Measurements from ENCODE around the gene CYFIP2. TPM values are rescaled to one million over a fixed set of nuclear protein-coding genes. Genes with fewer than 3 reads are reported as not detected.

Gene CYFIP2
- total and polyA plus RNA-seq, 10 of the 15 experiments (the other 5 are each of a cell fraction or from before 2014, with no cell fraction given) = 43.4 to 173 (median 96.0) TPM

- TF ChIP-seq NFIC (IDR thresholded peaks at IDR 0.05; ENCODE audit: low read depth, low read length) (peak; percentile 57; the same call in 1 of the 2 replicates), MXI1 (IDR thresholded peaks at IDR 0.05; ENCODE audit: low read depth, low read length) (peak; percentile 82; the same call in 1 of the 2 replicates), NFYB (IDR thresholded peaks at IDR 0.05; ENCODE audit: insufficient read depth, low read depth, low read length) (peak; percentile 60; the same call in 1 of the 2 replicates), TBL1XR1 (IDR thresholded peaks at IDR 0.05; ENCODE audit: low read depth, low read length) (peak; percentile 72; the same call in 1 of the 2 replicates), POU2F2 (IDR thresholded peaks at IDR 0.05; ENCODE audit: borderline replicate concordance, low read depth, low read length) (no peak; the same call in 2 of the 3 replicates), HCFC1 (IDR thresholded peaks at IDR 0.05; ENCODE audit: low read length) (no peak; the same call in 1 of the 2 replicates), POLR2A (IDR thresholded peaks at IDR 0.05; ENCODE audit: low read depth, low read length) (peak; percentile 82), IKZF2 (IDR thresholded peaks at IDR 0.05) (peak; percentile 69 to 77), LARP7 (IDR thresholded peaks at IDR 0.05) (peak; percentile 82), ATF7 (IDR thresholded peaks at IDR 0.05; ENCODE audit: low read depth) (peak; percentile 77), NR2C1 (IDR thresholded peaks at IDR 0.05) (no peak), RUNX3 (IDR thresholded peaks at IDR 0.05; ENCODE audit: low read length) (peak; percentile 92), GATAD2B (conservative IDR thresholded peaks at IDR 0.05; ENCODE audit: low read depth) (peak; percentile 37; the same call in 1 of the 2 replicates), FOXK2 (IDR thresholded peaks at IDR 0.05) (no peak), REST (IDR thresholded peaks at IDR 0.05; ENCODE audit: low read depth, low read length) (no peak), JUND (IDR thresholded peaks at IDR 0.05; ENCODE audit: low read depth, low read length) (0 out of 2 replicates have a peak, but pooled peaks have one; percentile 25)
- TF ChIP-seq, protein P1, sequence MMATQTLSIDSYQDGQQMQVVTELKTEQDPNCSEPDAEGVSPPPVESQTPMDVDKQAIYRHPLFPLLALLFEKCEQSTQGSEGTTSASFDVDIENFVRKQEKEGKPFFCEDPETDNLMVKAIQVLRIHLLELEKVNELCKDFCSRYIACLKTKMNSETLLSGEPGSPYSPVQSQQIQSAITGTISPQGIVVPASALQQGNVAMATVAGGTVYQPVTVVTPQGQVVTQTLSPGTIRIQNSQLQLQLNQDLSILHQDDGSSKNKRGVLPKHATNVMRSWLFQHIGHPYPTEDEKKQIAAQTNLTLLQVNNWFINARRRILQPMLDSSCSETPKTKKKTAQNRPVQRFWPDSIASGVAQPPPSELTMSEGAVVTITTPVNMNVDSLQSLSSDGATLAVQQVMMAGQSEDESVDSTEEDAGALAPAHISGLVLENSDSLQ (IDR thresholded peaks at IDR 0.05) = peak; percentile 78; the same call in 1 of the 2 replicates
- TF ChIP-seq, protein P2, sequence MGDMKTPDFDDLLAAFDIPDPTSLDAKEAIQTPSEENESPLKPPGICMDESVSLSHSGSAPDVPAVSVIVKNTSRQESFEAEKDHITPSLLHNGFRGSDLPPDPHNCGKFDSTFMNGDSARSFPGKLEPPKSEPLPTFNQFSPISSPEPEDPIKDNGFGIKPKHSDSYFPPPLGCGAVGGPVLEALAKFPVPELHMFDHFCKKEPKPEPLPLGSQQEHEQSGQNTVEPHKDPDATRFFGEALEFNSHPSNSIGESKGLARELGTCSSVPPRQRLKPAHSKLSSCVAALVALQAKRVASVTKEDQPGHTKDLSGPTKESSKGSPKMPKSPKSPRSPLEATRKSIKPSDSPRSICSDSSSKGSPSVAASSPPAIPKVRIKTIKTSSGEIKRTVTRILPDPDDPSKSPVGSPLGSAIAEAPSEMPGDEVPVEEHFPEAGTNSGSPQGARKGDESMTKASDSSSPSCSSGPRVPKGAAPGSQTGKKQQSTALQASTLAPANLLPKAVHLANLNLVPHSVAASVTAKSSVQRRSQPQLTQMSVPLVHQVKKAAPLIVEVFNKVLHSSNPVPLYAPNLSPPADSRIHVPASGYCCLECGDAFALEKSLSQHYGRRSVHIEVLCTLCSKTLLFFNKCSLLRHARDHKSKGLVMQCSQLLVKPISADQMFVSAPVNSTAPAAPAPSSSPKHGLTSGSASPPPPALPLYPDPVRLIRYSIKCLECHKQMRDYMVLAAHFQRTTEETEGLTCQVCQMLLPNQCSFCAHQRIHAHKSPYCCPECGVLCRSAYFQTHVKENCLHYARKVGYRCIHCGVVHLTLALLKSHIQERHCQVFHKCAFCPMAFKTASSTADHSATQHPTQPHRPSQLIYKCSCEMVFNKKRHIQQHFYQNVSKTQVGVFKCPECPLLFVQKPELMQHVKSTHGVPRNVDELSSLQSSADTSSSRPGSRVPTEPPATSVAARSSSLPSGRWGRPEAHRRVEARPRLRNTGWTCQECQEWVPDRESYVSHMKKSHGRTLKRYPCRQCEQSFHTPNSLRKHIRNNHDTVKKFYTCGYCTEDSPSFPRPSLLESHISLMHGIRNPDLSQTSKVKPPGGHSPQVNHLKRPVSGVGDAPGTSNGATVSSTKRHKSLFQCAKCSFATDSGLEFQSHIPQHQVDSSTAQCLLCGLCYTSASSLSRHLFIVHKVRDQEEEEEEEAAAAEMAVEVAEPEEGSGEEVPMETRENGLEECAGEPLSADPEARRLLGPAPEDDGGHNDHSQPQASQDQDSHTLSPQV (IDR thresholded peaks at IDR 0.05) = peak; percentile 96
- TF ChIP-seq, protein P3, sequence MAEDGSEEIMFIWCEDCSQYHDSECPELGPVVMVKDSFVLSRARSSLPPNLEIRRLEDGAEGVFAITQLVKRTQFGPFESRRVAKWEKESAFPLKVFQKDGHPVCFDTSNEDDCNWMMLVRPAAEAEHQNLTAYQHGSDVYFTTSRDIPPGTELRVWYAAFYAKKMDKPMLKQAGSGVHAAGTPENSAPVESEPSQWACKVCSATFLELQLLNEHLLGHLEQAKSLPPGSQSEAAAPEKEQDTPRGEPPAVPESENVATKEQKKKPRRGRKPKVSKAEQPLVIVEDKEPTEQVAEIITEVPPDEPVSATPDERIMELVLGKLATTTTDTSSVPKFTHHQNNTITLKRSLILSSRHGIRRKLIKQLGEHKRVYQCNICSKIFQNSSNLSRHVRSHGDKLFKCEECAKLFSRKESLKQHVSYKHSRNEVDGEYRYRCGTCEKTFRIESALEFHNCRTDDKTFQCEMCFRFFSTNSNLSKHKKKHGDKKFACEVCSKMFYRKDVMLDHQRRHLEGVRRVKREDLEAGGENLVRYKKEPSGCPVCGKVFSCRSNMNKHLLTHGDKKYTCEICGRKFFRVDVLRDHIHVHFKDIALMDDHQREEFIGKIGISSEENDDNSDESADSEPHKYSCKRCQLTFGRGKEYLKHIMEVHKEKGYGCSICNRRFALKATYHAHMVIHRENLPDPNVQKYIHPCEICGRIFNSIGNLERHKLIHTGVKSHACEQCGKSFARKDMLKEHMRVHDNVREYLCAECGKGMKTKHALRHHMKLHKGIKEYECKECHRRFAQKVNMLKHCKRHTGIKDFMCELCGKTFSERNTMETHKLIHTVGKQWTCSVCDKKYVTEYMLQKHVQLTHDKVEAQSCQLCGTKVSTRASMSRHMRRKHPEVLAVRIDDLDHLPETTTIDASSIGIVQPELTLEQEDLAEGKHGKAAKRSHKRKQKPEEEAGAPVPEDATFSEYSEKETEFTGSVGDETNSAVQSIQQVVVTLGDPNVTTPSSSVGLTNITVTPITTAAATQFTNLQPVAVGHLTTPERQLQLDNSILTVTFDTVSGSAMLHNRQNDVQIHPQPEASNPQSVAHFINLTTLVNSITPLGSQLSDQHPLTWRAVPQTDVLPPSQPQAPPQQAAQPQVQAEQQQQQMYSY (CRISPR knock-in tag; IDR thresholded peaks at IDR 0.05) = no peak
Observed at GRCh38 chr5:157271740-157272271, 5.9 kb downstream of the CYFIP2 start (continued).
